EL (cell line): Measurements from ENCODE around the gene DPF1.
"Not testable (repeated sequence)": the region's sequence is repeated elsewhere in the genome, so short reads cannot be mapped to it uniquely, and the experiment has no call there.

Experiments
- DNase-seq: peaks from one replicate; pipeline ENCODE4 v3.0.0-alpha.2; 2016

Gene DPF1

GRCh38 chr19:38250428-38250820 is 26.4 kb upstream of the DPF1 start:
- no peak for DNase-seq

- DNase-seq, result no peak
Observed at GRCh38 chr19:38248421-38248820, 24.4 kb upstream of the DPF1 start.

GRCh38 chr19:38247734-38248268 is 23.8 kb upstream of the DPF1 start:
- no peak for DNase-seq

- DNase-seq, result no peak
Observed at GRCh38 chr19:38247126-38247525, 23.1 kb upstream of the DPF1 start.

GRCh38 chr19:38245826-38246498 is 21.9 kb upstream of the DPF1 start:
- DNase-seq, result peak; percentile 28

GRCh38 chr19:38243279-38243673 is 19.3 kb upstream of the DPF1 start:
- DNase-seq, result no peak

- DNase-seq, result no peak
Observed at GRCh38 chr19:38239816-38240215, 15.8 kb upstream of the DPF1 start.

- DNase-seq, result no peak
Observed at GRCh38 chr19:38234615-38235014, 10.6 kb upstream of the DPF1 start.

GRCh38 chr19:38233740-38234251 is 9.8 kb upstream of the DPF1 start:
- peak; percentile 69 for DNase-seq

GRCh38 chr19:38231918-38232317 is 7.9 kb upstream of the DPF1 start:
- no peak for DNase-seq

GRCh38 chr19:38230506-38231133 is 6.6 kb upstream of the DPF1 start:
- DNase-seq, result not testable (repeated sequence)

- peak; percentile 91 for DNase-seq
Observed at GRCh38 chr19:38229585-38230073, 5.6 kb upstream of the DPF1 start.

- no peak for DNase-seq
Observed at GRCh38 chr19:38228491-38229439, 4.7 kb upstream of the DPF1 start.

- DNase-seq, result no peak
Observed at GRCh38 chr19:38228005-38228377, 4.0 kb upstream of the DPF1 start.

- DNase-seq, result no peak
Observed at GRCh38 chr19:38227287-38228004, 3.4 kb upstream of the DPF1 start.

GRCh38 chr19:38224863-38225218 is 819 bp upstream of the DPF1 start:
- not testable (repeated sequence) for DNase-seq

- DNase-seq, result no peak
Observed at GRCh38 chr19:38223617-38224013, 407 bp downstream of the DPF1 start.

- no peak for DNase-seq
Observed at GRCh38 chr19:38223119-38223523, 901 bp downstream of the DPF1 start.

- DNase-seq, result no peak
Observed at GRCh38 chr19:38221919-38222830, 1.8 kb downstream of the DPF1 start.

- no peak for DNase-seq
Observed at GRCh38 chr19:38221421-38221820, 2.6 kb downstream of the DPF1 start.

- no peak for DNase-seq
Observed at GRCh38 chr19:38219221-38219620, 4.8 kb downstream of the DPF1 start.
